Thyroid gland (tissue), 4 donors: ENCODE data around the gene SLF1.

Experiments used
- POLR2A ChIP-seq, 2 donors: fragments of 450-650 bp; IDR thresholded peaks; one replicate each; pipeline ENCODE4 v1.6.1; 2017; ENCODE audit warnings: antibody characterized with exemption in 2 of 2, mild to moderate bottlenecking in 2 of 2, moderate library complexity in 1 of 2
- TF ChIP-seq, protein P1 (sequence below), 6 experiments: fragments of 200-600 bp in 3 of 6; fragments of 450-650 bp in 3 of 6; sonication (generic) in 3 of 6; IDR thresholded peaks; one replicate each; pipeline ENCODE4 v1.5.1; 2016 to 2019; ENCODE audit warnings: antibody characterized with exemption in 6 of 6, mild to moderate bottlenecking in 2 of 6, inconsistent platforms in 1 of 6, moderate library complexity in 1 of 6

DNA sequence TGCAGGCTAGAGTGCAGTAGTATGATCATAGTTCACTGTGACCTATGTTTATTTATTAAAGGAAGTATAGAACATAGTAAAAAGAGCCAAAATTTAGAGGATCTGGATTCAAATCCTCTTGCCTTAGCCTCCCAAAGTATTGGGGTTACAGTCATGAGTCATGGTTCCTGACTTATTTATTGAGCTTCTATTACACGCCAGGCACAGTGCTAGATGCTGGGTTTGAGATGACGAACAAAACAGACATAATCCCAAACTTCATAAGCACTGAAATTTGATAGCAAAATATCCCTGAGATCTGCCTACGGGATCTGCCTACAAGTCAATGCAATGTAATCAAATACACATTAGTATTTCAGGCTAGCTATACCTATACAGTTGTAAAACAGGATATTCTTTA, 2.6 kb upstream of the SLF1 start:
- TF ChIP-seq, protein P1, sequence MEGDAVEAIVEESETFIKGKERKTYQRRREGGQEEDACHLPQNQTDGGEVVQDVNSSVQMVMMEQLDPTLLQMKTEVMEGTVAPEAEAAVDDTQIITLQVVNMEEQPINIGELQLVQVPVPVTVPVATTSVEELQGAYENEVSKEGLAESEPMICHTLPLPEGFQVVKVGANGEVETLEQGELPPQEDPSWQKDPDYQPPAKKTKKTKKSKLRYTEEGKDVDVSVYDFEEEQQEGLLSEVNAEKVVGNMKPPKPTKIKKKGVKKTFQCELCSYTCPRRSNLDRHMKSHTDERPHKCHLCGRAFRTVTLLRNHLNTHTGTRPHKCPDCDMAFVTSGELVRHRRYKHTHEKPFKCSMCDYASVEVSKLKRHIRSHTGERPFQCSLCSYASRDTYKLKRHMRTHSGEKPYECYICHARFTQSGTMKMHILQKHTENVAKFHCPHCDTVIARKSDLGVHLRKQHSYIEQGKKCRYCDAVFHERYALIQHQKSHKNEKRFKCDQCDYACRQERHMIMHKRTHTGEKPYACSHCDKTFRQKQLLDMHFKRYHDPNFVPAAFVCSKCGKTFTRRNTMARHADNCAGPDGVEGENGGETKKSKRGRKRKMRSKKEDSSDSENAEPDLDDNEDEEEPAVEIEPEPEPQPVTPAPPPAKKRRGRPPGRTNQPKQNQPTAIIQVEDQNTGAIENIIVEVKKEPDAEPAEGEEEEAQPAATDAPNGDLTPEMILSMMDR (IDR thresholded peaks at IDR 0.05), result no peak
- TF ChIP-seq POLR2A (IDR thresholded peaks at IDR 0.05), result no peak
